Measurements from ENCODE around the gene ZNF581. TPM values are rescaled to one million over a fixed set of nuclear protein-coding genes. Genes with fewer than 3 reads are reported as not detected.
A peak's percentile ranks its signal among the peaks of the same experiment; 100 is the strongest.

Gene ZNF581
- polyA plus RNA-seq, 1 experiment: 31.3 TPM

GRCh38 chr19:55637534-55637933 is 5.9 kb upstream of the ZNF581 start:
- H3K36me3 ChIP-seq (ENCODE audit: control insufficient read depth, insufficient read depth, low read length): no peaks in the 10 kb centered on the region; the same call in 1 of the 2 replicates
- H3K4me3 ChIP-seq (ENCODE audit: low read depth, low read length): no peak overlapping the region
- CTCF ChIA-PET: interaction anchor here (1.1 to 1.8 kb wide), 2 partner anchors 13 to 17 kb away, joined by 4 to 5 read pairs; partner anchors contain the start of genes U2AF2 and ZNF784
- H3K27me3 ChIP-seq (ENCODE audit: control insufficient read depth, insufficient read depth, low read length): no peaks in the 10 kb centered on the region
- no peak for DNase-seq (ENCODE audit: low read depth)
- POLR2A ChIA-PET: no interaction called here
- no peak for TF ChIP-seq CTCF (IDR thresholded peaks at IDR 0.05; ENCODE audit: insufficient read depth, low read depth, low read length)

GRCh38 chr19:55638864-55639359 is 4.5 kb upstream of the ZNF581 start:
- no peaks in the 10 kb centered on the region for H3K27me3 ChIP-seq (ENCODE audit: control insufficient read depth, insufficient read depth, low read length)
- TF ChIP-seq CTCF (IDR thresholded peaks at IDR 0.05; ENCODE audit: insufficient read depth, low read depth, low read length): peak; percentile 55
- ChIA-PET CTCF (interaction anchor here (1.0 to 2.5 kb wide), 4 partner anchors 12 to 33 kb away, joined by 3 to 9 read pairs (median 6); partner anchors contain the start of gene U2AF2), POLR2A (no interaction called here)
- H3K36me3 ChIP-seq (ENCODE audit: control insufficient read depth, insufficient read depth, low read length): no peaks in the 10 kb centered on the region; the same call in 1 of the 2 replicates
- no peak overlapping the region for H3K4me3 ChIP-seq (ENCODE audit: low read depth, low read length)
- DNase-seq (ENCODE audit: low read depth): no peak

- H3K36me3 ChIP-seq (ENCODE audit: control insufficient read depth, insufficient read depth, low read length): peaks cover 2% of the 10 kb centered on the region
- no peaks in the 10 kb centered on the region for H3K27me3 ChIP-seq (ENCODE audit: control insufficient read depth, insufficient read depth, low read length)
- DNase-seq (ENCODE audit: low read depth): no peak
- peak; percentile 60 for TF ChIP-seq CTCF (IDR thresholded peaks at IDR 0.05; ENCODE audit: insufficient read depth, low read depth, low read length)
- ChIA-PET CTCF (interaction anchor here (0.8 to 2.5 kb wide), 5 partner anchors 13 to 35 kb away, joined by 3 to 9 read pairs (median 3); partner anchors contain the start of genes U2AF2 and ZNF865), POLR2A (interaction anchor here (0.9 kb wide), 1 partner anchor 14 kb away, joined by 4 read pairs; no protein-coding TSS in a partner anchor)
- H3K4me3 ChIP-seq (ENCODE audit: low read depth, low read length): peak overlapping the region; percentile 75
These were observed 3.3 kb upstream of the ZNF581 start for GRCh38 chr19:55640043-55640576.

- CTCF ChIA-PET: interaction anchor here (1.4 to 2.5 kb wide), 3 partner anchors 14 to 31 kb away, joined by 3 to 9 read pairs (median 8); partner anchors contain the start of gene U2AF2
- DNase-seq (ENCODE audit: low read depth): no peak
- H3K36me3 ChIP-seq (ENCODE audit: control insufficient read depth, insufficient read depth, low read length): peaks cover 5% of the 10 kb centered on the region
- POLR2A ChIA-PET: interaction anchor here (0.6 to 0.9 kb wide), 2 partner anchors 13 to 162 kb away, joined by 3 to 4 read pairs; no protein-coding TSS in a partner anchor
- no peaks in the 10 kb centered on the region for H3K27me3 ChIP-seq (ENCODE audit: control insufficient read depth, insufficient read depth, low read length)
- peak within 1 kb of the TSS; percentile 75 for H3K4me3 ChIP-seq (ENCODE audit: low read depth, low read length)
- no peak for TF ChIP-seq CTCF (IDR thresholded peaks at IDR 0.05; ENCODE audit: insufficient read depth, low read depth, low read length)
These were observed 2.6 kb upstream of the ZNF581 start, which contains the start of gene ZNF580 for GRCh38 chr19:55640577-55641425. TSS of gene ZNF580 (plus strand) at chr19:55641002. CDS start at chr19:55642509, 1,507 bp downstream.
